Measurements from ENCODE around the gene NXPH1.

DNA sequence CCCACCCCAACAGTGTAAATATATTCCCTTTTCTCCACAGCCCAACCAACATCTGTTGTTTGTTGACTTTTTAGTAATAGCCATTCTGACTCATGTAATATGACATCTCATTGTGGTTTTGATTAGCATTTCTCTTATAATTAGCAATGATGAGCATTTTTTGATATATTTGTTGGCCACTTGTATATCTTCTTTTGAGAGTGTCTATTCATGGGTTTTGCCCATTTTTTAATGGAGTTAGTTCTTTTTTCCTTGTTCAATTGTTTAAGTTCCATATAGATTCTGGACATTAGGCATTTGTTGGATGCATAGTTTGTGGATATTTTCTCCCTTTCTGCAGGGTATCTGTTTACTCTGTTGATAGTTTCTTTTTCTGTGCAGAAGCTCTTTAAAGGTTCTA is 340.1 kb downstream of the NXPH1 start:
- no peak for TF ChIP-seq FOXA1 (IDR thresholded peaks at IDR 0.05)
- no peak for TF ChIP-seq FOXM1 (IDR thresholded peaks at IDR 0.05; ENCODE audit: borderline replicate concordance)
- no peak for TF ChIP-seq SP1 (IDR thresholded peaks at IDR 0.05)
- TF ChIP-seq TARDBP (IDR thresholded peaks at IDR 0.05) = no peak
- no peak for TF ChIP-seq FOXK2 (IDR thresholded peaks at IDR 0.05)
- no peak for TF ChIP-seq ARNT (IDR thresholded peaks at IDR 0.05)
- TF ChIP-seq CTBP1 (IDR thresholded peaks at IDR 0.05; ENCODE audit: borderline replicate concordance) = no peak
- TF ChIP-seq BHLHE40 (IDR thresholded peaks at IDR 0.05; ENCODE audit: borderline replicate concordance) = no peak
- no peak for TF ChIP-seq NFRKB (IDR thresholded peaks at IDR 0.05)
- TF ChIP-seq L3MBTL2 (conservative IDR thresholded peaks at IDR 0.05) = no peak
- TF ChIP-seq SUZ12 (IDR thresholded peaks at IDR 0.05) = no peak
- no peak for TF ChIP-seq ELF4 (IDR thresholded peaks at IDR 0.05)
- no peak for TF ChIP-seq ZNF384 (IDR thresholded peaks at IDR 0.05)
- no peak for TF ChIP-seq LEF1 (IDR thresholded peaks at IDR 0.05; ENCODE audit: borderline replicate concordance)
